HG02642 (cell line): ENCODE results near the gene SEPTIN1.

Source experiments
- ATAC-seq: cut with Tn5 transposase; IDR thresholded peaks from one replicate; pipeline ENCODE4 v1.9.1; 2021; ENCODE audit warnings: mild to moderate bottlenecking; ENCODE audit not compliant: unreplicated experiment, poor library complexity

The SEPTIN1 gene

DNA sequence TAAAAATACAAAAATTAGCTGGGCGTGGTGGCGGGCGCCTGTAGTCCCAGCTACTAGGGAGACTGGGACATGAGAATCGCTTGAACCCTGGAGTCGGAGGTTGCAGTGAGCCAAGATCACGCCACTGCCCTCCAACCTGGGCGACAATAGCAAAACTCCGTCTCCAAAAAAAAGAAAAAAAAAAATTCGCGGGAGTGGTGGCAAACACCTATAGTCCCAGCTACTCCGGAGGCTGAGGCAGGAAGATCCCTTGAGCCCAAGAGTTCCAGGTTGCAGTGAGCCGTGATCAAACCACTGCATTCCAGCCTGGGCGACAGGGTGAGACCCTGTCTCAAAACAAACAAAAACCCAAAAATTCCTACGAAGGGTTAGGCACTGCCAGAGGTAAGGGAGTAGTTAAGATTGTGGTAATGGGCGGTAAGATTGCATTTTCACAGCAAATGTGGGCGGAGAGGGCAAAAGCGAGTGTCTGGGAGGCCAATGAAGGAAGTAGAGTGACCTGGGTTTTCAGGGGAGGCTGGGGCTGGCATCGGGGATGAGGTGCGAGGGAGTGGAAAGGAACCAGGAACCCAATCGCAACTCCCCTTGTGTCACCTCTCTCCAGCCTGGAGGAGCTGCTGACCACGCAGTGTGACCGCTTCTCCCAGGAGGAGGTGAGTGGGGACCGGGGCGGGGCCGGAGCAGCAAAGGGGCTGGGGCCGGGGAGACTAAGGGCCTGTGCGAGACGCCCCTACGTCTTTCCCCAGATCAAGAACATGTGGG is 5.1 kb downstream of the SEPTIN1 start:
- ATAC-seq: peak; percentile 1

DNA sequence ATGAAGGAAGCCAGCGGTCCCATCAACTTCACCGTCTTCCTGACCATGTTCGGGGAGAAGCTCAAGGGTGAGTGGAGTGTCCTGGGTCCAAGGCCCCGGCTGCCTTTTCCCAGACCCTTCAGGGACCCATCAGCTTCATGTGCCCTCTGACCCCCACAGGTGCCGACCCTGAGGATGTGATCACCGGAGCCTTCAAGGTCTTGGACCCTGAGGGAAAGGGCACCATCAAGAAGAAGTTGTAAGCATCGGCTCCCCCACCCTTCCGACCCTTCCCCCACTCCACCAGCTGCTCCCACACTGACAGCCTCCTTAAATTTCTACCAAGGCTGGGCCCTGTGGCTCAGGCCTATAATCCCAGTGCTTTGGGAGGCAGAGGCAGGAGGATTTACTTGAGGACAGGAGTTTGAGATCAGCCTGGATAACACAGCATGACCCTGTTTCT is 5.9 kb downstream of the SEPTIN1 start:
- ATAC-seq: no peak

DNA sequence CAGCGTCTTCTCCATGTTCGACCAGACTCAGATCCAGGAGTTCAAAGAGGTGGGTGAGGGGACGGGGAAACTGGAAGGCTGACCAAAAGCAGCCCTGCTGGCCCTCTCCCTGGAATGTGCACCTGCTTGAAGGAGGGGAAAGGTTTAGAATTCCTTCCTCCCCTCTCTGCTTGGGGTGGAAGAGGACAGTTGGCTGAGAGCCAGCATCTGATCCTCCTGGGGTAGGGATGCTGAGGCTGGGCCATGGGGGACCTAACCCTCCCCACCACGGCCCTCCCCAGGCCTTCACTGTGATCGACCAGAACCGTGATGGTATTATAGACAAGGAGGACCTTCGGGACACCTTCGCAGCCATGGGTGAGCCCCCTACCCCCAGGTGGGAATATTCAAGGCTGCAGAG is 6.5 kb downstream of the SEPTIN1 start:
- ATAC-seq: no peak

DNA sequence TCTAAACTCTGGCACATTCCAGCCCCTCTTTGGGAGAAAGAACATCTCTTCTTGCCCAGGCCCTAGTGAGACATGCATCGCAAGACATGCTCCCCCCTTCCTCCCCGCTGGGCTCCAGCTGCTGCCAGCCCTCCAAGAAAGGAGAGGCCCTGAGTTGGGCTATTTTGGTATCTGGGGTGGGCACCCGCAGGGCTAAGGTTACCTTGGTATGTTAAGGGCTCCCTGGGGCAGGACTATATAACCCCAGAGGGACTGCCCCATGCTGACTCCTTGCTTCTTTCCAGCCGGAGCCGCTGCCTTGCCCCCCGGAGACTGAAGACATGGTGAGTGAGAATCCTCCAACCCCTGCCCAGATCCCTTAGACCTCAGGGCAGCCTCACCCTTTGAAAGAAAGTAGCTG is 7.8 kb downstream of the SEPTIN1 start, which contains the start of gene MYL11:
Gene MYL11, plus strand, starts transcription at position 265 of the 400 bp plus-strand sequence. Its CDS starts 56 bp downstream, at position 321.
- no peak for ATAC-seq

DNA sequence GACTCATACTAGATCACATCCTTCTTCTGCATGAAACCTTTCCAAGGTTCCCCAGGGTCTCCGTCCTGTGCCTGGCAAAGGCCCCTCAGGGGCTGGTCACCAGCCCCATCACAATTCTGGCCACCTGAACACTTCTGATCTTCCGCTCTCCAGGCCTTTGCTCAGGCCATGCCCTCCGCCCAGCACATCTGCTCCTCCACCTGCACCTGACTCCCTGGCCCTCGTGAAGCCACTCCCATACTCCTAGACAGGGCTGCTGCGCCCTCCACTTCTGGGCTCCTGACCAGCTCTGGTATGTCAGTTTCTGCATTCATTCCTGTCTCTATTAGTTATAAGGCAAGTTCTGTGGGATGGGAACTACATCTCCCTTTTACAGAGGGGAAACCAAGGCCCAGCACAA is 9.6 kb downstream of the SEPTIN1 start:
- ATAC-seq: no peak

DNA sequence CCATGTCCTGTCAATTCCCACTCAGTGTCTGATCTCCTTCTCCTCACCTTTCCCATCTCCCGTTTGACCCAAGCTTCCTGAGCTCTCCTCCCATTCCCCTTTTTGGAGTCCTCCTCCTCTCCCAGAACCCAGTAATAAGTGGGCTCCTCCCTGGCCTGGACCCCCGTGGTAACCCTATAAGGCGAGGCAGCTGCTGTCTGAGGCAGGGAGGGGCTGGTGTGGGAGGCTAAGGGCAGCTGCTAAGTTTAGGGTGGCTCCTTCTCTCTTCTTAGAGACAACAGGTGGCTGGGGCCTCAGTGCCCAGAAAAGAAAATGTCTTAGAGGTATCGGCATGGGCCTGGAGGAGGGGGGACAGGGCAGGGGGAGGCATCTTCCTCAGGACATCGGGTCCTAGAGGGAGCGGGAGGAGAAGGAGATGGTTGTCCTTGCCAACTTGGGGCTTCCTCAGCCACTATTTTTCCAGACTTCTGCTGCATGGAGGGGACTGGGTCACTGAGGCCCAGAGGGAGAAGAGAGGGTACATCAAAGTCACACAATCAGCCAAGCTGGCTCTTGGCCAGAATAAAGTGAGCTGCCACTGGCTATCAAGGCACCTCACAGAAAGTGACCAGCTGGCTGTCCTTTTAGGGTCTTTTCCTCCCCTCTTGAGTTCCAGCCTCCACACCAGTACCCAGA is 10.2 kb downstream of the SEPTIN1 start:
- no peak for ATAC-seq

DNA sequence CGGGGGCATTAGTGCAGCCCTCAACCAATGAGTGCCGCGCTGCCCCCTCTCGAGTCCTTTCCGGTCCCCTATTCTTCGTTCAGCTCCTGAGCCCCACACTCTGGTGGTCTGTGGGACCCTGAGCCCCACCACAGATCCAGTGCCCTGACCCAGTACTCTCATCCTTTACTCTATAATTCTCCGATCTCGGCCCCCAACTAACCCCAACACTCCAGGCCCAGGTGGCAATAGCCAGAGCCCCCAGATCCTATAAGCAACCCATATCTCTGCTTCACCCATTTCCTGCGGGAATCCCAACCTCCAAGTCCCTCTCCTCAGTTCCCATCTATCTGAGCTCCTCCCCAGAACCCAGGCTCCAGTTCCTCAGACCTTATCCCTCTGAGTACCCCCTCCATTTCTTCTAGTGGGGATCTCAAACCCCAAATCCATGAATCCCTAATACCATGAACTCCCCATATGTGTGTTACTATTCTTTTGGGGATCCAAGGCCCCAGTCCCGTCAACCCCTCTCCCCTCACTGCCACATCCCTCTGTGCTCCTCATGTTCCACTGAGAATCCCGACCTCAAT is 11.0 kb downstream of the SEPTIN1 start:
- ATAC-seq: no peak

DNA sequence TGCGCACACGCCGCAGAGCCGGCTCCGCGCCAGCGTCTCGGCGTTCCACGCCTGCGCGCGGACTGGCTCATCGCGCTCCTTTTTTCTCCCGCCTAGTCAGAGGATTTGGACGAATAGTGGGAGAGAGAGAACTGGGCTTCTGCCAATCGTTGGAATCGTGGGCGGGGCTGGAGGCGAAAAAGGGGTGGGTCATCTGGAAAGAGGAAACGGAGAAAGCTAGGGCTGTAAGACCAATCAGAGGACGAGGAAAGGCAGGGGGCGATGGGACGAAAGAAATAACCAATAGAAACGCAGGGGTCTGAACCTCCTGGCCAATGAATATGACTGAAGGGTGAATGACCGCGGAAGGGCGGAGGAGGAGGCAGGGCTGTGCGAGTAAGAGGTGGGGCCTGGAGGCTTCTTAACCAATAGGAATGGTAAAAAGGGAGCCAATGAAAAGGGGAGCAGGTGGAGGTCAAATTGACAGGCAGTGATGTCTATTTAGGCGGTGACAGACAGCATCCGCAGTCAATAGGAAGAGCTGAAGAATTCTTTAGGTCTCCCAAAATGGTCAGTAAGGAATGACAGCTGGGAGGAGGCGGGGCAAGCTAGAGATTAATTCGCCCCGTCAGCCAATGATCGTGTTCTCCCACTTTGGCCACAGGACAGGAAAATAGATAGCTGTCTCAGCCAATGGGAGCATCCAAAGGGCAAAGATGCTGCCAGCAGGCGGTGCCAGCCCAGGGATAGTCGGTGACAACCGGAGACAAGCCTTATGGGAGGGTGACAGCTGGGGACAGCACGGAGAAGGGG is 11.7 kb downstream of the SEPTIN1 start, which contains the start of gene TBC1D10B:
Gene TBC1D10B, minus strand, starts transcription at position 39 of the 792 bp plus-strand sequence. CDS start 311 bp downstream, outside the sequence.
- ATAC-seq: peak; percentile 81

DNA sequence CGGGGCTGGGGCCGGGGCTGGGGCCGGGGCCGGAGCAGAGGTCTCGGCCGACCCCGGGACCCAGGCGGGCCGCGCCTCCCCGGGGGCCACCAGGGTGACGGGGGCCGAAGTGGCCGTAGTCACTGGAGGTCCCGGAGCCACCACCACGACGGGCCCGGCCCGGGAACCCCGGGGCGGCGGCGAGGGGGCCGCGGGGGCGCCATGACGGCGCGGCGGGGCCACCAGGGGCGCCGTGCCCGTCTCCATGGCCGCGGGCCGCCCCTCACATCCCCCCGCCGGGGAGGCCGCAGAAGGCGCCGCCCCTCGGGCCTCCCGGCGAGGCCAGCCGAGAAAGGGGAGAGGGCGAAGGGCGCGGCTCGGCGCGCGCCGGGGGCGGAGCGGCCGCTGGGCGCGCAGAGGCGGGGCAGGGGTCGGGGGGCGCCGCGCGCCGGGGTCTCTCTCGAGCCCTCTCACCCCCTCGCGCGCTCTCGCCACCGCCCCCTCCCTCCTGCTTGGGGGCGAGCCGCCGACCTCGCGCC is 12.4 kb downstream of the SEPTIN1 start:
- ATAC-seq: no peak

DNA sequence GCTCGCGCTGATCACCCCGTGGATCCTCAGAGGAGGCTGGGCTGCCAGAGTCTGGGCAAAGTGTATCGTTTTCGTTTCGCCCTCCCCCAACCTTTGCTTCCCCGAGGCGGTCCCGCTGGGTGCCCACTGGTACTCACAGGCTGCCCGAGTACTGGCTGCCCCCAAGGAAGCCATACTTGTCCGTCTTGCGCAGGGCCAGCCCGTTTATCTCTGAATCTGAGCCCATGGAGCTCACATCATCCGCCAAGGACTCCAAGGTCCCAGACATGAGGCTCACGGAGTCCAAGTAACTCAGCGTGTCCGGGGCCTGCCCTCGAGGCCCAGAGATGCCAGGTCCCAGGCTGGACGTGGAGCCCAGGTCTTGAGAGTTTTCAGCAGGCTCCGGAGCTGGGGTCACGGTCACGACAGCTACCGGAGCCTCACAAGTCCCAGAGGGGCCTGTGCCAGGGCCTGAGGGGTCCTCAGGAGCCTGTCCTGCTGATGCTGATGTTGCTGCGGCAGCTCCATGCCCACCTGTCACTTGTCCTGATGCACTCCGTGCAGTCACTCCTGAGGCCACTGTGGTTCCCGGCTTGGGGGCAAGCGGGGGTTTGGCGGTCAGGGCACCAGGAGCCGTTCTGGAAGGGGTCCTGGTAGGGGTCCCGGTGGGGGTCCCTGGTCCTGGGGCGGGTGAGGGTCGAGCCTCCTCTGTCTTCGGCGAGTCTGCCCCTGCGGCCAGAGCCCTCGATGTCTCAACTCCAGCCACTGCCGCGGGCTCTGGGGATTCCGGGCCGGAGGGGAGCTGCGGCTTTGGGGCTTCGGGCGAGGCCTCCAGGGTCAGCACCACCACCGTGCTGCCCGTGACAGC is 13.0 kb downstream of the SEPTIN1 start:
- no peak for ATAC-seq

DNA sequence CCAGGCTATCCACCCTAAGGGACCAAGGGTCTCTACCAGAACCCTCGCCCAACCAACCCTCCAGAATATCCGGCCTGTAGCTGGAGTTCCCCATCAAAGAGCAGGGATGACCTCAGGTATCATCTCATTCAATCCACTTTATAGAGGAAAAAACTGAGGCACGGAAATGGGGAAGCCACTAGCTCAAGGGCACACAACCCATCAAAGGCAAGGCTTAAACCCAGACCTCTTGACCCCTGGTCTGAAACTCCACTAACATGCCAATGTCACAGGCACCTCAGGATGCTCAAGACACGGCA is 13.6 kb downstream of the SEPTIN1 start:
- no peak for ATAC-seq

DNA sequence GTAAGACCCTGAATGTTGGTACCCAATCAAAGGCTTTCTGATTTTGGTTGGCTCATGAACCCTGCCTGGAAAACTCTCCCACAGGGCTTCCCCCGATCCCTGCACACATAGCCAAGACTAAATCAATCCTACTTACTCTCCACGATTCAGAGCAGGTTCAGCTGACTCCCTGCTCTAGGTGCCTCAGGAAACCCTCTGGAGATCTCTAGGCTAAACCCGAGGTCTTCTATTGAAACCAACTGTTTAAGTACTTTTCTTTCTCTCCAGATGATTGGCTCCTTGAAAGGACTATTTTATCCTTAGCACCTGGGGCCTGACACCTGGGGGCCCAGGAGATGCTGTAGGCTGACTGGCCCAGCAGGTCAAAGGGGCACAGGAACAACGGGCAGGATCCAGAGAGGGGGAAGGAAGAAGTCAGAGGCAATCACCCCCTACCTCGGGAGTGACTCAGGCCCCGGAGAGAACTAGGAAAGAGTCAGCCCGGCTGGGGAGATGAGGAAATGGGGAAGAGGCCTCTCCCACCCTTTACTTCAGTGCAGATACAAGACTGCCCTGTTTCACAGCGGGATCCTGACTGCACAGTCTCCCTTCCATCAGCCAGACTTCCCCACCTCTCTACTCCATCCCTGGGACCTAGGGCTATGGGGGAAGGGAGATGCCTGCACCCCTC is 14.1 kb downstream of the SEPTIN1 start:
- ATAC-seq: no peak

DNA sequence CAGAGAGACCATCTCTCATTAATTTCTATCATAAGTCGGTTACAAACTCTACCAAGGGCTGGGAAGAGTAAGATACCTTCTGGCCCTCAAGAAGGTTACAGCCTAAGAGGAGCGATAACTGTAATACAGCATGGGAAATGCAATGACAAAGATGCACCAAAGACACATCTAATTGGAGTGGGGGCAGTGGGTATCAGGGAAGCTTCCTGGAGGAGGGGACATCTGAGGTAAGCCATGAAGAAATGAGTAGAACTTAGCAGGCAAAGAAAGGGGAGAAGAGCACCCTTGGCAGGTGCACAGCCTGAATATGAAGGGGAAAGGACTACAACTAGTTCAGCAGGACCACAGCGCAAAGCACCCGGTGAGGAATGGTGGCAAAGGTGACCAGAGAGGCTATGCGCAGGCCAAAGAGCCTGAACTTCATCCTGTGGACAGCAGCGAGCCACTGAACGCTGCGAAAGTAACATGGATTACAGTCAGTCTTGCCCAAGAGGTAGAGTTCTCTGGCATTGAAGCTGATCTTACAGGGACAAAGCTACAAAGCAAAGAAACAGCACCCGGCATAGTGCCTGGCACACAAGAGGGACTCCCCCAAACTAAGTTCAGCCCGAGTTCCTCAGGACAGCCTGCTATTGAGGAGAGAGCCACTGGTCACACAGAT is 14.9 kb downstream of the SEPTIN1 start:
- no peak for ATAC-seq

DNA sequence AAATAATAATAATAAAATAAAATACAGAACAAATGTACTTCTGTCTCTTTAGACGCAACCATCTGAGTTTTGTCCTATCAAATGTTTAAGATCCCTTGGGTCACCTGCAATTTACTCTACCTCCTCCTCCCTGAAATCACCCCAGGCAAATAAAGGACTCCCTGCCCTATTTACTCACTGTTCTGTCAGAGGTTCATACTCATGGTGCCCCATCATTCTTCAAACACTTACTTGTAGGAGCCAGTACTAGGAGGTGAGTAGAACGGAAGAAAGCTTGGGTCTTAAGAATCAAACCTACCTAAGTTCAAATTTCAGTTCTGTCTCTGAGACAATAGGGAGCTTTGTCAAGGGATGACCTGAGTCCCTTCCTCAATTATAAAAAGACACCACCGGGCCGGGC is 15.8 kb downstream of the SEPTIN1 start:
- ATAC-seq: no peak

DNA sequence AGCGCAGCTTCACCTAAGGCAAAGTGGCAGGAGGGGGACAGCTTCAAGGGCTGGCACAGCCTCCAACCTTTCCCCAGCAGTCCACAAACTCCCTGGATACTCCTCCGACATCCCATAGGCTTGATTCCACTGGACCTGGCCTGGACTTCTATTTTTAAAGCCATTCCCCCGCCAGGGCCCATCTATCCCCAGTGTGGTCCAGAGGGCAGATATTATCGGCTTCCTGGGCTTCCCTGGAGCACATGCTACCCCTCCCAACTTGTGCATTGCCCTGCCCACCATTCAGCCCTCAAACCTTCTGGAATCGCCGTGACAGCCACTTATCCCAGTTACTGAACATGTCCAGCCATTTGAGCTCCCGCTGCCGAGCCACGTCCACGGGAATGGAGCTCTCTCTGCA is 17.2 kb downstream of the SEPTIN1 start:
- no peak for ATAC-seq

DNA sequence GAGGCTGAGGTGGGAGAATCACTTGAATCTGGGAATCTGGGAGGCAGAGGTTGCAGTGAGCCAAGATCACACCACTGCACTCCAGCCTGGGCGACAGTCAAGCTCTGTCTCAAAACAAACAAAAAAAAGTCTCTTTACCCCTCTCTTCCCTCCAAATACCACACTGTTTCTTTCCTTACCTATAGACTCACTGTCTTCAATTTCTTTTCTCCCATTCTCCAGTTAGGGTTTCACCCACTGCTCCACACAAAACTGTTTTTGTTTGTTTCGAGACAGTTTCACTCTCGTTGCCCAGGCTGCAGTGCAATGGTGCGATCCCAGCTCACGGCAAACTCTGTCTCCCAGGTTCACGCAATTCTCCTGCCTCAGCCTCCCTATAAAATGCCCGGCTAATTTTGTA is 21.2 kb downstream of the SEPTIN1 start:
- no peak for ATAC-seq

DNA sequence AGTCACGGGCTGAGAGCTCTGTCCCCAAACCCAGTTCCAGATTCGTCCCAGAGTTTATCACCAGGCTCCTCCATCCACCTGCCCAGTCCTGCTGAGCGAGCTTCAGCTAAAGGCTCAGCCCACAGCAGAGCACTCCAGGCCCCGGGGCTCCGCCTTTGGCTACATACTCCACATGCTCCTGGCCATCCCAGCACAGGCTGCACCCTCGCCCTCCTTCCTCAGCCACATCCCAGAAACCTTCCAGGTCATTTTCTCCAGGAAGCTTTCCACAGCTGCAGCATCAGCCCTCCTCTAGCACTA is 22.5 kb downstream of the SEPTIN1 start:
- ATAC-seq: no peak

DNA sequence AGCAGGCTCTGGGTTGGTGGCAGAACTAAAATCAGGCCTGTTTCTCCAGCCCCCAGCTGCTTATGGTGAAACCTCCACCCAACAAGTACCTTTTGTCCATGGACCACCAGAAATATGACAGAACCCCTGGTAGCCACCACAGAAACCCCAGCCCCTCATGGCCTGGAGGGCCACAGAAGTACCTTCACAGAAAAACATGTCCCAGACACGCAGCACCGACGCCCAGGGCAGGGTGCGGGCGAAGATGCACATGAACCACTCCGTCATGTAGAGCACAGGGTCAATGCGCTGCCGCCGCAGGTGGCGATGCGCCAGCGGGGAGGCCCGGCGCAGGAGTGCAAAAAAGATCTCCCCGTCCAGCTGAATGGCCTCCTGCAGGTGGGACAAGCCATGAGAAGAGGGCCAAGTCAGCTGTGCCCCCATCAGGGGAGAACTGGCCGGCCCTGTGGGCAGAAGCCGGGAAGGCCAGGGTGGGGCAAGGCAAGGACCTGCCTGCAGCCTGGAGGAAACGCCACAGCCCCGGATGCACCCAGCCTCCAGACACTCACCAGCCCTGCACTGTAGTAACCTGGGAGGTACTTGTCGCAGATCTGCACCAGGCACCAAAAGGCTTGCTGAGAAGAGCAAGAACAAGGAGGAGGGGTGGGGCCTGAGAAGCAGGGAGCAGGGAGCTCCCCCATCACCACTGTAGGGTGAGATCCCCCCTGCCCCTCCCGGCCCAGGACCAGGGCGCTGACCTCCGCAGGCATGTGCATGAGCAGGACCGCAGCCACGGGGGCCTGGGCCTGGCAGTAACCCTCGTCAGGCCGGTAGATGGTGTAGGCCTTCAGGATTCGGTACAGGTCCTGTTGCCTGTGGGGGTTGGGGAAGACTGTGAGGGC is 23.1 kb downstream of the SEPTIN1 start:
- no peak for ATAC-seq
